HG03558 (cell line): ENCODE data around the gene VTN.

Experiments
- ATAC-seq: cut with Tn5 transposase; IDR thresholded peaks from one replicate; pipeline ENCODE4 v1.9.1; 2021; ENCODE audit warnings: moderate number of reproducible peaks; ENCODE audit not compliant: unreplicated experiment; ENCODE audit errors: extremely low read depth

Gene VTN

DNA sequence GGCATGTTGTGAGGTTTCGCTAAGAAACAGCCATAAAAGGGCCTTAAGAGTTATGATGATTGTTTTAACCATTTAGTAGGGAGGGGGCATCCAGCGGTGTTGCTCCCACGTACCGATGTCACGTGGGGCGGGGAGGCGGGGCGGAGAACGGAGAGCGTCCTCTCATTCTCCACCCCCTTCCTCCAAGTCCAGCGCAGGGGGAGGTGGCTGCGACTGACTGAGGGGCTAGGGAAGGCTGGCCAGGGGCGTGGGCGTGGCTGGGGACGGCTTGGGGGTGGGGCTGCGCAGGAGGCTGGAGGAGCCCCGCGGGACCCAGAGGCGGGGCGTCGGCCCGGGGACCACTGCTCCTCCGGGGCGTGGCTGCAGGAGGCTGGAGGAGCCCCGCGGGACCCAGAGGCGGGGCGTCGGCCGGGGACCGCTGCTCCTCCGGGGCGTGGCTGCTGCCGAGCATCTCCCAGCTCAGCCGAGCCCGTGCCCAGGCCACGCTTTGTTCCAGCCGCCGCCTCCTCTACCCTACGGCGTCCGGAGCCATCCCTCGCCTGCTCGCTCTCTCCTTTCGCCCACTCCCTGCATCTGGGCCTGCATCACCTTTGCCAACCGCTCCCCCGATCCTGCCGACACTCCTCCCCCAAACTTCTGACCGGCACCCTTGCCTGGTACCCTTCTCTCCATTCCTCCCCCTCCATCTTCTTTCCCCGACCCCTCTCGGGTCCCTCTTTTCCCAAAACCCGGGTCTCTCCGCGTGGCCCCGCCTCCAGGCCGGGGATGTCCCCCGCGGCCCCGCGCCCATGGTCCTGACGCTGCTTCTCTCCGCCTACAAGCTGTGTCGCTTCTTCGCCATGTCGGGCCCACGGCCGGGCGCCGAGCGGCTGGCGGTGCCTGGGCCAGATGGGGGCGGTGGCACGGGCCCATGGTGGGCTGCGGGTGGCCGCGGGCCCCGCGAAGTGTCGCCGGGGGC lies 1.4 kb upstream of the VTN start, which contains the start of gene SARM1:
SARM1 (plus strand) TSS at position 450 of the 958 bp plus-strand sequence; CDS start at position 789, 339 bp downstream.
- no peak for ATAC-seq

DNA sequence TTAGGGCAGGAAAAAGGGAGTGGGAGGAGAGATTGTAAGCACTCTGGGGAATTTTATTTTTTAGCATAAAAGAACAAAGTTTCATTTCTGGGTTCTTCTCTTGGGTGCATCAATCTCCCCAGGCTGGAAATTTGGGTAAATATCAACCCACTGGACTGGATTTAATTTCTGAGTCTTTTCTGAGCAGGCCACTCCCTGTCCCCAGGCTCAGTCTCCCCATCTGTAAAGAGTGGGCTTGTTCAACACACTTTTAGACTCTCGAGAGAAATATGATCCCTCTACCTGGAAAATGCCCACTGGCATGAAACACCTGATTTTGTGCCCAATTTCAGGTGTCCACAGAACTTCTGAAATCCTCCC lies 617 bp upstream of the VTN start:
- no peak for ATAC-seq

DNA sequence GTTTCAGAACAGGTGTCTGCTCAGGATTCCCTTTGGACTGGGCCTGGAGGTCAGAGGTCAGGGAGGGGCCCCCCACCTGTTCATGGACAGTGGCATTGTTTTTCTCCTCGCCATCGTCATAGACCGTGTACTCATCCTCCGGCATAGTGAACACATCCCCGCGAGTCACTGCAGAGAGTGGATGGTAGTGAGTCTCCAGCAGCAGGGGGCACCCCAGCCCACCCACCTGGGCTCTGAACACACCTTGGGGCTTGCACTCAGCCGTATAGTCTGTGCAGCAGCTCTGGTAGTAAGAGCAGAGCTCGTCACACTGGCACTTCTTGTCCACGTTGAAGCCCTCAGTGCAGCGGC lies 448 bp downstream of the VTN start:
- no peak for ATAC-seq

DNA sequence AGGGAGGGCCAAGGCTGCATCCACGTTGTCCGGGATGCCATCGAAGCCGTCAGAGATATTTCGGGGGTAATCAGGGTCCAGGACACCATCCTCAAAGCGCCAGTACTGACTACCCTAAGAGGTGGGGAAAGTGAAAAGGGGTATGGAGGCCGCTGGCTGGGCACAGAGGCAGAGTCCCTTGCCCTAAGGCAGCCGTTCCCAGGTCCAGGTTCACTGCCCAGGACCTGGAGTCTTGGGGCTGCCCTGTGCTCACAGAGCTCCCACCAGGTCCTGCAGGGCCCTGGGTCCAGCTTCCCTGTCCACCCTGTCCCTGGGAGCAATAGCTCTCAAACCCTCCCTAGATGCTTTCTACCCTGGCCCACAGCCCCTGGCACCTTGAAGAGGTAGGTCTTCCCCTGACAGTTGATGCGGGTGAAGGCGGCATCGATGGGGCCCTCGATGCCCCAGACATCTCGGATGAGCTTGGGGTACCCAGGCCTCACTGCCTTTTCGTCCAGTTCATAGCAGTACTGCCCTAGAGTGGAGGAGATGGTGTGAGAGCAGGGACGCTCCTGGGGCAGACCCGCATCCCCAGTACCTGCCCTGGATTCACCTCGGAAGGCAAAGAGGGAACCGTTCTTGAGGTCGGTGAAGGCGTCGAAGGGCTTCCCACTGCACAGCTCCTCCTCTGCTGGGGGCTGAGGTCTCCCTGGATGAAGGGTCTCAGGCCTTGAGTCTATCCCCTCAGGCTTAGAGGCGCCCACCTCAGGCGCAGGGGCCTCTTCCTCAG lies 1.0 kb downstream of the VTN start:
- no peak for ATAC-seq

DNA sequence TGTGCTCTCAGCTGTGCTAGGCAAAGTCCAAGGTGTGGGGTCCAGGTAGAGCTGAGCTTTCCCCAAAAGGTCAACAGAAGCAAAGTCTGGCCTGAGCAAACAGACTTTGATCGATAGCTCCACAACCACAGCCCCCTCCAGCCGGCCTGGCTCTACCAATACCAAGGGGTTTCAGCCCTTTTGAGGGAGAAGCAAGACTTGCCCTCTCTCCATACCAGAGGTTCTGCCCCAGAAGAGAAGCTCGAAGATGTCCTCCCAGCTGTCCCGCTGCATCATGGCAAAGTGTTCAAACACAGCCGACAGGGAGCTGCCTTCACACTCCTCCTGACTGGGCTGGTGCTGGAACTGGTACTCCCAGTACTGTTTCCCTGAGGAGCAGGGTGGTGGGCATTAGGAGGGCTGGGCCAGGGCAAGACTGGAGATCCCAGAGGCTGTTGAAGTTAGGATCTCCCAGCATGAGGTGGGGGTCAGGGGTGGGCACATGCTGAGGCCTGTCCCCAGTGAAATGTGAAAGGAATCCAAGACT lies 1.7 kb downstream of the VTN start:
- ATAC-seq = no peak

DNA sequence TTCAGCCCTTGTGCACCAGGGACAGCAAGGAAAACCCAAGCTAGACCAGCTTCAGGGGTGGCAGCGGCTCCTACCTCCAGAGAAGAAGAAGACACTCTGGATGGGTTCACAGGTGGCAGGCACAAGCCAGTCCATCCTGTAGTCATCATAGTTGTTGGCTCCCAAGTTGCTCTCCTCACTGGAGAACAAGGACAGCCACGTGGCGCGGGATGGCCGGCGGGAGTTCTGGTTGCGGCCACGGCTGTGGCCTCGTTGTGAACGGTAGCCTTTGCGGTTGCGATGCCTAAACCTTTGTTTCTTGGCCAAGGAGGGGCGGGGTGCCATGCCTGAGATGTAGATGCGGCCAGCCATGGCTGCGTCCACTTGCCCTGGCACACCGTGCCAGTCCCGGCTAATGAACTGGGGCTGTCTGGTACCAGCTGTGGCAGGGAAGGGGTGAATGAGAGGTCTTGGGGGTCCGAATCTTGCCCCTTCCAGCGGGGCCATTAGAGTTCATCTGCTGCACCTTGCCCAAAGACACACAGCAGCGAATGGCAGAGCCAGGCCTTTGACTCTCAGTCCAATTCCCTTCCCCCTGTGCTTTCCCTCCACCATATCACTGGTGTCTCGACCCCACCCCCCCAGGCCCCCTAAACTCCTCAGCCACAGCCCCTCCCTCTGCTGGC lies 2.3 kb downstream of the VTN start:
- no peak for ATAC-seq

DNA sequence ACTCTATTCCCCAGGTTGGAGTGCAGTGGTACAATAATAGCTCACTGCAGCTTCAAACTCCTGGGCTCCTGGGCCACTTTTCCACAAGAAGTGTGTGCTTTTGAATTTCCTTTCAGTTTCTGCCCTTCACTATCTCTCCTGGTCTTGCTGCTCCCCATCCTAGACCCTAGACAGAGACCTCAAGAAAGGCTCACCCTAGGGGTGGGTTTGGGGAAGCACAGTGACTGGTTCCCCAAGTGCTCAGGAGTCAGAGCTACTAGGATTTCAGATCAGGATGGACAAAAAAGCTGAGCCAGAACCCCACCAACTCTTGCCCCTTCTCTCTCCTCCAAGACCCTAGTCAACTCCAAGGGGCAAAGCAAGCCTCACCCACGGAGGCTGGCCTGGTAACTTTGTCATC lies 3.5 kb downstream of the VTN start:
- ATAC-seq = no peak

DNA sequence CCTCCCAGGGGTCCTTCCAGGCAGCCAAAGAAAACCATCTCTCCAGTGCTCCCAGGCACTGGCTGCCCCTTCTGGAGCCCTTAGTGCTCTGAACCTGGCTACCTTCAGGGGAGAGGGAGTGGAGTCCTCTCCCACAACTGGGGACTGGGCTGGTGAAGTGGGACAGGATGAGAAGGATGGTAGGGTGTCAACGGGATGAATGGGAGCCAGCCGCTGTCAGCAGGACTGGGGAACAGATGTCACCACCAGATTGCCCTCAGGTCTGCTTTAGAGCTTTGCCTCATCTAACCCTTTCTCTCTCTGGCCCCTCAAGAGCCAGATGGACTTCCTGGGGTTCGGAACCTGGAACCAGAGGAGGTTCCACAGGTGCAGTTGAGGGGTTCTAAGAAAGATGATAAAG lies 4.6 kb downstream of the VTN start:
- no peak for ATAC-seq

DNA sequence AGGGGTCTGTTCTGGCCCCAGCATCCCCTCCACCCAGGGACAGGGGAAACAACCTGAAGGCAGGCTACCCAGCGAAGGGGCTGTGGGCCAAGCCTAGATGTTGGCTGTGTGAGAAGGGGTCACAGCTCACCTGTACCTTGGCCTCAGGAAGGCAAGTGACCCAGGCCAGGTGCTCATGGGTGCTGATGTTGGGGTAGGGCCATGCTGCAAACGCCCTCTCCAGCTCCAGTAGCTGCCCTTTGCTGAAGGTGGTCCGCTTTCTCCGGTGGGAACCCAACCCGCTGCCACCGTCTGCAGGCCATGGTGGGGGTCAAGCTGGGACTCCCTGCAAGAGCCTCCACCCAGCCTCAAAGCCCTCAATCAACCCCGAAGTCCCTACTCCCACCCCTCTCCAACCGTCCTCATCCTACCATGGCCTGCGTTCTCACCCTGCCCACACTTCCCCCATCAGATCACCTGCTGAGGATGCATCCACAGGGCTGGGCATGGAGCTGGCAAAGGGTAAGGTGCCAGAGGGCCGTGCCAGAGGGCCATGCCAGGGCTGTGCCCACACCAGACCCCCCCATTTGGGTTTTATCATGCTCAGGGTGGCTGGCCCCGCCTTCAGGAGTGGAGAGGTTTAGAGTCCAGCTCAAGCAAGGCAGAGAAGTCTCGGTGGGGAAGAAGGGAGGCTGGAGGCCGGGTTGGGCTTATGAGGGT lies 5.3 kb downstream of the VTN start, which contains the start of gene SEBOX:
SEBOX (minus strand) TSS at position 535 of the 699 bp plus-strand sequence; CDS start at position 487, 48 bp downstream.
- no peak for ATAC-seq

DNA sequence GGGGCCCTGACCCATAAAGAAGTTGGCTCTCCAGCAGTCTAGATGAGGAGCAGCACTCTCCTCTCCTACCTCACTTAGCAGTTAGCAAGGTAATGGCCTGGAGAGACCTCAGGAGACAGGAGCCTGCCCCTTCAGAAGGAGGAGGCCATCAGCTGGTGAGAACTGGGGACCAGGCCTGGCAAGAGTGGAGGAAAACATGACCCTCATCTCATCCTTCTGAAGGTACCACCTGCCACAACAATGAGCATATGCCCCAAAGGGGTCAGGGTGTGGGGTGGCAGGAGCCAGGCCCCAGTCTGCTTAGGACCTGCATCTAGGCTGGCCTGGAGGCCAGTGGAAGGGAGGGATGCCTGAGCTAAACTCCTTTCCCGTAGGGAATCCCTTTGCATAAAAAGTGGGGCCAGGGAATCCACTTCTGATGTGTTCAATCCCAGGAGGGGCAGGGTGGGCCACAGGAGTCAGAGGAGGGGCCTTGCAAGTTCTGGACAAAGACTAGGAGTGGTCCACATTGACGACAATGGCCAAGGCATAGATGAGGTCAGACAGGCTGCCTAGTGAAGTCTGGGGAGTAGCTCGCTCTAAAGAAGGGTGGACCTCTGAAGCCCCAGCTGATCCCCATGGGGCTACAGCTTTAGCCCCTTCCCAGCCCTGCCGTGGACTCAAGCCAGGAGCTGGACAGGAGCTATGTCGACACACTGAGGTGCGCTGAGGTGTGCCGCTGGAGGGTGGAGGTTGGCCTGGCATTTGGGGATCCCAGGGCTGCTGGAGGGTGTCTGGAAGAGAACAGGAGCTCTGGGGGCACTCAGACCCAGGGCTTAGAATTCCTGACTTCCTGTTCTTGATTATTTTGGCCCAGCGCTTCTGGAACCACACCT lies 6.1 kb downstream of the VTN start:
- ATAC-seq = no peak

DNA sequence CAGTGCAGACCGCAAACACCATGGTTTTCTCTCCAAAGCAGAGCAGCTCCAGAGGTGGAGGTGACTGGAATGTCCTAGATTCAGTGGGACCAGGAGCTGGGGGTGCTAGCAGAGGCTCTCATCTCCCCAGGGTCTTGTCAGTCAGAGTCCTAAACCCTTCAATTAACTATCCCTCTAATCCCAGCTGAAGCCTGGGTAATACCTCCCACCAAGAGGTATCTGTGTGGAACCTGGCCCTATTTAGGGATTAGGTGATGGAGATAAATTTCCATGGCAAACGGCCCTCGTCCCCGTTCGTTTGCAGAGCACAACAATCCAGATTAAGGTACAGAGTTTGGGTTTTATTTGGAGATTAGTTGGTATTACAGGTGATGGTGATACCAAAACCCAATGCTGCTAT lies 6.9 kb downstream of the VTN start:
- ATAC-seq = no peak

DNA sequence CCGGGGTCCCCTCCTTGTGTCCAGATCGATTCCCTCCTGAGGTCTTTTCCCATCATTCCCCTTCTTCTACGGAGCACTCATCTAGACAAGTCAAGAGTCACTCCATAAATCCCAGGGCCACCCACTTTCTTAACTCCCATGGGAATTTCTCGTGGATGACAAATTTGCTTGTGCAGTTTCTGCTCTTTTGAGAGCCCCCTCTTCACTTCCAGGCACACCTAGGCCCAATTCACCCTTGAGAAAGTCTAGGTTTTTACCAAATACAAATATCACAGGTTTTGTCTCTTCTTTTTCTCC lies 12.3 kb downstream of the VTN start:
- ATAC-seq = no peak

DNA sequence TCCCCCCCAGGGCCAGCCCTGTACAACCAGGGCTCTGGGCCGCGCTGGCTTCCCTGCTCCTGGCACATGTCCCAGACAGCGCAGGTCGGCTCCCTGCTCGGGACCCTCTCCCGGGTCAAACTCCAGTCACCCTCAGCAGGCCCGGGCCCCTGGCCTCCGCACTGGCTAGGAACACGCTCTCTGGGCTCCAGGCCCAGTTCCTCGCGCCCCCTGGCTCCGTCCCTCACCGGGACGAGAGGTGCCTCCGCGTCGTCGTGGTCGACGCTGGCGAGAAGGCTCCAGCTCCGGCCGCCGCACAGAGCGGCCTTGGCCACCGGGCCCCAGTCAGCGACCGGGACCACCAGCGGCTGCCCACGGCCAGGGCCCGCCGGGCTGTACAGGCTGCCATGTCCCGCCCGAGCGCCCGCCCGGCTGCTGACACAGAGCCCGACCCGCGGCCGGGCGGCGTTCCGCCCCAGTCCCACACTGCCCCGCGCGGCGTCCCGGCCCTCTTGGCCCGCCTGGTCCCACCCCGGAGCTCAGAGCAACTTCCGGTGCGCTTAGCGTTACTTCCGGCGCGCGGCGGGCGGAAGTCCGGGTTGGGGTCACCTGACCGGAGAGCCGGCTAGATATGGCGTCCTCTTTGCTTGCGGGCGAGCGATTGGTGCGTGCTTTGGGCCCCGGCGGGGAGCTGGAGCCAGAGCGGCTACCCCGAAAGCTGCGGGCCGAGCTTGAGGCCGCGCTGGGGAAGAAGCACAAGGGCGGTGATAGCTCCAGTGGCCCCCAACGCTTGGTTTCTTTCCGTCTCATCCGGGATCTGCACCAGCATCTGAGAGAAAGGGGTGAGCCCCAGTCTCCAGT lies 12.8 kb downstream of the VTN start, which contains the start of gene POLDIP2:
POLDIP2 (minus strand) TSS at position 467 of the 840 bp plus-strand sequence; CDS start at position 388, 79 bp downstream.
- ATAC-seq = peak; percentile 68

DNA sequence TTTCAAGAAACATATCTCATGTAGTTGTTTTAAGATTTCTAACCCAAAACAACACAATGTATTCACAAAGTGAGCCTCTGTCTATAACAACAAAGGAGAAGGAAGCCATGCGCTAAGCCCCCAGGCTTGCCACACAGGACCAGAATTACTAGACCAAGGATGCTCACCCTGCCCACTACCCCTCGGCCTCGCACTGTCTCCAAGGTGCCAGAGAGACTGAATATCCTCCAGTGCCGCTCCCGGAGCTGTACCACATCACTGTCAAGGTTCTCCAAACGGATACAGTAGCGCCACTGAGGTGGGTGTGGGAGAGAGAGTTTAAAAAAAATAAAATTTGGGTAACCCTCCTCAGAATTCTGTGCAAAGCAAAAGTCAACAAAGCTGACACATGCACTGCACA lies 19.8 kb downstream of the VTN start:
- ATAC-seq = no peak

DNA sequence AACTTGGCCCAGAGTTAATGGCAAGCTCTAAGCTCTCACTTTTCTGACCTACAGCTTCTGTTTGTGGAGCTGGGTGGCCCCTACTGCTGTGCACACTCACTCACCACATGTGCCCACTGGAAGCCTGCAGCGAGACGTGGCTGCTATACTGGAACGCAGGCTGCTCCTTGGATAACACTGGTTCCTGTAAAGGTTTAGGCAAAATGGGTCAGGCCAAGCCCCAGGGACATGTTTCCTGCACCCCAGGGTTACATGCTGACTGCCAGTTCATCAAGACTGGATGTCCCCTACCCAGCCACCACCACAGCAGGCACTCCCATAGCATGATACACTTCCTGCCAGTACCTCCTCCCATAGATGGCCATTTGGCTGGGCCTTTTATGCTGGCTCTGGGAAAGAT lies 21.1 kb downstream of the VTN start:
- ATAC-seq = no peak

DNA sequence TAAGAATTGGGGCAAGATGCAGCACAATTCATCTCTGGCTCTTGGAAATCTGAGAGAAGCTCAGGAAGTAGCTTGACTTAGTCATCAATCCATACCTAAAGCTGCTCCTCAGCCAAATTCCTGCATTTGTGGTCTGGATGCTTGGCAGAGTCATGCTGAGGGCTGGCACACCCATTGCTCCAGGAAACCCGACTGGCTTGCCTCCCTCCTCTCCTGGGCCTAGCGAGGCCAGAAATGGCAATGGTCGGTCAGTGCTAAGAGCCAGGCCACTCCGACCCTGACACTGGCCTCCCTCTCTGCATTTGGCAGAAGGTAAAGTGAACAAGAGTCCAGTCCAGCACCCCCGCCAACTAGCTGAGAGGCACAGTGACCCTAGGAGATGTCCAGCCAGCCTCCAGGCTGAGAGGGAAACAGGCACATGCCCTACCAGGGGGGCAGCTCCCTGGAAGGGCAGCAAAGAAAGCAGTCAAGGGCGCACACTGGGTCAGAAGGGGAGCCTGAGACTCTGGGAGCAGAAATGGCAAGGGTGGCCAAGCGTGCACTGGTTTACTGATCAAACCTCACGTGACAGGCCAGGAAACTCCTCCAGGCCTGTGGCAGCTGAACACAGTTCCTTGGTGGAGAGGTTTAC lies 22.7 kb downstream of the VTN start:
- no peak for ATAC-seq

DNA sequence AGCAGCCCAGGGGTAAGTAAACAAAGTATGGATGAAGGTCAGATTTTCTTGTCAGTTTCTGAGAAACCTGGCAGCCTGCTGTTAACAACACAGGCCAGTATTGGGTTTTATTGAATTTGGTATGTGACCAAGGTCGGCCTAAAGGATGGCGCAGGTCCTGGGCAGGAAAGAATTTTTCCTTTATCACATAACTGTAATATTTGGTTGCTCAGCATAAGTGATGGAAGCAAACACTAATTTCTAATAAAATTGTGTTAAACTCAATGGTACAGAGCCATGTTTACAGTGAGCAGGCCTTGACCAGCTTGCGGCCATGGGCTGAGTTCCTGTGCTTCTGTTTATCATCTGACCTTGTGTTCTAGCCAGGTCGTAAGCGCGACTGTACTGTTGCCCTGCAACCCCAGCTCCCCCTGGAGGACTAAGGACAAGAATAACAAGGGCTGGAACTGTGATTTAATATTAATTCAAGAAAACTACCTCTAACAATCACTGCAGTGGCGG lies 23.3 kb downstream of the VTN start:
- ATAC-seq = no peak

DNA sequence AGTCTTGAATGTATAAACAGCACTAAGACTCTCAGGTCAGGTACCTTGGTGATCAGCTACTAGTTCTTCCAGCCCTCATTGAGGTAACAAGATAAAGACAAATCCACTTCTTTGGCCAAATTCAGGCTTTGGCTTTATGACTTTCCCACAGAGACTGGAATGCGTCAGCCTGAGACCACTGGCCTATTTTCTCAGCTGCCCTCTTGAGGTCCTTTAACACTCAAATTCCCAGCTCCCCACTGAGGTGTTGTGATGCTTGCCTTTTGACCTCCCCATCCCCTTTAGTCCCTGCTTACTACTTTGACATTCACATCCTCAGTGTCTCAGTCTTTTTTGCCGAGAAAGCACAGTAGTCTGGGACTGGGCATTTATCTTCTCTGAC lies 23.9 kb downstream of the VTN start:
- no peak for ATAC-seq
